OCI-LY1 (cell line): Measurements from ENCODE around the gene LGI2.

ENCODE experiments used
- H2AFZ ChIP-seq: fragments of 200-600 bp; sonication (generic), shearing (Covaris generic); 2 replicates; pipeline ENCODE4 v1.6.0; 2014; ENCODE audit warnings: antibody characterized with exemption, mild to moderate bottlenecking, low read length
- H3F3A ChIP-seq: fragments of 200-600 bp; sonication (generic), shearing (Covaris generic); 2 replicates; pipeline ENCODE4 v1.6.0; 2014; ENCODE audit warnings: mild to moderate bottlenecking, antibody characterized with exemption, low read length, moderate library complexity; ENCODE audit not compliant: insufficient read depth
- H3K27ac ChIP-seq: fragments of 200-600 bp; sonication (generic); 2 replicates; pipeline ENCODE4 v1.5.1; 2014; ENCODE audit warnings: low read length, mixed run types, mild to moderate bottlenecking, low read depth; ENCODE audit not compliant: poor library complexity, severe bottlenecking
- H3K27me3 ChIP-seq: fragments of 200-600 bp; sonication (generic); 2 replicates; pipeline ENCODE4 v1.6.0; 2014; ENCODE audit warnings: antibody characterized with exemption, mild to moderate bottlenecking, low read length, moderate library complexity; ENCODE audit not compliant: insufficient read depth
- H3K36me3 ChIP-seq: fragments of 200-600 bp; sonication (generic); 2 replicates; pipeline ENCODE4 v1.6.1; 2014; ENCODE audit warnings: mild to moderate bottlenecking, antibody characterized with exemption, low read length, moderate library complexity, mixed read lengths; ENCODE audit not compliant: insufficient read depth
- H3K4me1 ChIP-seq: fragments of 200-600 bp; sonication (generic); 2 replicates; pipeline ENCODE4 v1.5.1; 2014; ENCODE audit warnings: mild to moderate bottlenecking, low read length, moderate library complexity; ENCODE audit not compliant: insufficient read depth, severe bottlenecking
- H3K4me2 ChIP-seq: fragments of 200-600 bp; sonication (generic), shearing (Covaris generic); 2 replicates; pipeline ENCODE4 v1.6.1; 2014; ENCODE audit warnings: low read length
- H3K4me3 ChIP-seq: fragments of 200-600 bp; sonication (generic); 2 replicates; pipeline ENCODE4 v1.5.1; 2014; ENCODE audit warnings: low read length, low read depth, mild to moderate bottlenecking, mixed read lengths; ENCODE audit not compliant: poor library complexity, severe bottlenecking
- H3K79me2 ChIP-seq: fragments of 200-600 bp; shearing (Covaris generic); 2 replicates; pipeline ENCODE4 v1.6.1; 2016; ENCODE audit warnings: mixed run types, low read length, mixed read lengths; ENCODE audit not compliant: insufficient read depth
- H3K9ac ChIP-seq: fragments of 200-600 bp; sonication (generic), shearing (Covaris generic); 2 replicates; pipeline ENCODE4 v1.6.1; 2014; ENCODE audit warnings: mild to moderate bottlenecking, low read length, mixed read lengths
- H3K9me2 ChIP-seq: fragments of 200-600 bp; sonication (generic), shearing (Covaris generic); 2 replicates; pipeline ENCODE4 v1.6.1; 2014; ENCODE audit warnings: low read depth, mild to moderate bottlenecking, low read length, mixed read lengths
- H3K9me3 ChIP-seq: fragments of 200-600 bp; shearing (Covaris generic); 2 replicates; pipeline ENCODE4 v1.6.1; 2014; ENCODE audit warnings: low read length, mixed read lengths
- H4K20me1 ChIP-seq: fragments of 200-600 bp; sonication (generic), shearing (Covaris generic); 2 replicates; pipeline ENCODE4 v1.6.0; 2016; ENCODE audit warnings: mild to moderate bottlenecking, low read length; ENCODE audit not compliant: insufficient read depth
- EZH2 ChIP-seq: fragments of 200-600 bp; sonication (generic), shearing (Covaris generic); IDR thresholded peaks from 2 replicates; pipeline ENCODE4 v1.8.0; 2017; ENCODE audit warnings: borderline replicate concordance, mixed run types, mild to moderate bottlenecking, antibody characterized with exemption, low read length, moderate library complexity, mixed read lengths
- TF ChIP-seq, protein P1 (sequence below): fragments of 200-600 bp; sonication (generic), shearing (Covaris generic); IDR thresholded peaks from 2 replicates; pipeline ENCODE4 v1.5.1; 2017; ENCODE audit warnings: mild to moderate bottlenecking, antibody characterized with exemption, low read length, moderate library complexity, mixed read lengths

The LGI2 gene

DNA sequence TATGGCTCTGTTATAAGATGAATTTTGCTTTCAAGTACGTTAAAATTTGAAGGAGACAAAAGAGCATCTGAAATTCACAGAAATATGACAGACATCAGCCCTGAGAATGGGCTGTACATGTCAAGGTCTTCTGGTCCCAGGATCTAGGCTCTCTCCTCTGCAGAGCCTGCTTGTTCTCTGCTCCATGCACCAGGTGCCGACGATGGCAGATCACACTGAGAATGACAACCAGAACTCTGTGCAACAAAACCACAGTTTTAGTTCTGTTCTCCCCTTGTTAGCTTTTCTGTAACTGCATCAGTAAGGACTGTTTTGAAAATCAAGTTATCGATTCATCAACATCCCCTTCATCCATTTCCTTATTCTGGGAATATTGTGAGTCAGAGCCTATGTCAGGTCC, 30.9 kb upstream of the LGI2 start:
- no peaks in the 10 kb centered on the region for H3F3A ChIP-seq
- H3K4me2 ChIP-seq: no peak overlapping the region
- H3K36me3 ChIP-seq: no peaks in the 10 kb centered on the region
- no peak for TF ChIP-seq EZH2
- no peaks in the 10 kb centered on the region for H3K9me3 ChIP-seq
- H3K27me3 ChIP-seq: no peaks in the 10 kb centered on the region
- H4K20me1 ChIP-seq: no peaks in the 10 kb centered on the region
- H3K9ac ChIP-seq: no peak overlapping the region
- H2AFZ ChIP-seq: no peak overlapping the region
- no peak overlapping the region for H3K4me3 ChIP-seq
- H3K4me1 ChIP-seq: no peaks in the 10 kb centered on the region
- no peaks in the 10 kb centered on the region for H3K9me2 ChIP-seq
- H3K79me2 ChIP-seq: no peaks in the 10 kb centered on the region
- H3K27ac ChIP-seq: no peak overlapping the region

DNA sequence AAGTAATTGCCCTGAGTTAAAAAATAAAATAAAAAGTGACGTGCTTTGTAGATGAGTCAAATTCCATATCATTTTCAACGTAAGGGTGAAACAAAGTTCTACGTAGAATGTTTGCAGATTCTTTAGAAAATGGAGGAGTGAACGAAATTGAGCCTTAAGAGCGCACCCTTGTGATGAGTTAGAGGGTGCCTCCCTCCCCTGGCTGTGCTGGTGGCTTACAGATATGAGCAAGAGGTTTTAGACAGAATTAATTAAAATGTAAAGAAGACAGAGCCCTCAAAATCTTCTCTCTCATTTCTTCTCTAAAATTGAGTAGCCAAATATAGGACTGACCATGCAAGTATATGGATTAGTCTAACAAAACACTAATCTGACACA, 30.2 kb upstream of the LGI2 start:
- Histone ChIP-seq H3K9ac (no peak overlapping the region), H3K27ac (no peak overlapping the region), H4K20me1 (no peaks in the 10 kb centered on the region), H3K27me3 (no peaks in the 10 kb centered on the region), H3K9me3 (no peaks in the 10 kb centered on the region), H2AFZ (no peak overlapping the region), H3K36me3 (no peaks in the 10 kb centered on the region), H3K9me2 (no peaks in the 10 kb centered on the region), H3K4me1 (no peaks in the 10 kb centered on the region), H3K79me2 (no peaks in the 10 kb centered on the region), H3F3A (no peaks in the 10 kb centered on the region), H3K4me3 (no peak overlapping the region), H3K4me2 (no peak overlapping the region)
- no peak for TF ChIP-seq EZH2
- TF ChIP-seq, protein P1, sequence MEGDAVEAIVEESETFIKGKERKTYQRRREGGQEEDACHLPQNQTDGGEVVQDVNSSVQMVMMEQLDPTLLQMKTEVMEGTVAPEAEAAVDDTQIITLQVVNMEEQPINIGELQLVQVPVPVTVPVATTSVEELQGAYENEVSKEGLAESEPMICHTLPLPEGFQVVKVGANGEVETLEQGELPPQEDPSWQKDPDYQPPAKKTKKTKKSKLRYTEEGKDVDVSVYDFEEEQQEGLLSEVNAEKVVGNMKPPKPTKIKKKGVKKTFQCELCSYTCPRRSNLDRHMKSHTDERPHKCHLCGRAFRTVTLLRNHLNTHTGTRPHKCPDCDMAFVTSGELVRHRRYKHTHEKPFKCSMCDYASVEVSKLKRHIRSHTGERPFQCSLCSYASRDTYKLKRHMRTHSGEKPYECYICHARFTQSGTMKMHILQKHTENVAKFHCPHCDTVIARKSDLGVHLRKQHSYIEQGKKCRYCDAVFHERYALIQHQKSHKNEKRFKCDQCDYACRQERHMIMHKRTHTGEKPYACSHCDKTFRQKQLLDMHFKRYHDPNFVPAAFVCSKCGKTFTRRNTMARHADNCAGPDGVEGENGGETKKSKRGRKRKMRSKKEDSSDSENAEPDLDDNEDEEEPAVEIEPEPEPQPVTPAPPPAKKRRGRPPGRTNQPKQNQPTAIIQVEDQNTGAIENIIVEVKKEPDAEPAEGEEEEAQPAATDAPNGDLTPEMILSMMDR: no peak

DNA sequence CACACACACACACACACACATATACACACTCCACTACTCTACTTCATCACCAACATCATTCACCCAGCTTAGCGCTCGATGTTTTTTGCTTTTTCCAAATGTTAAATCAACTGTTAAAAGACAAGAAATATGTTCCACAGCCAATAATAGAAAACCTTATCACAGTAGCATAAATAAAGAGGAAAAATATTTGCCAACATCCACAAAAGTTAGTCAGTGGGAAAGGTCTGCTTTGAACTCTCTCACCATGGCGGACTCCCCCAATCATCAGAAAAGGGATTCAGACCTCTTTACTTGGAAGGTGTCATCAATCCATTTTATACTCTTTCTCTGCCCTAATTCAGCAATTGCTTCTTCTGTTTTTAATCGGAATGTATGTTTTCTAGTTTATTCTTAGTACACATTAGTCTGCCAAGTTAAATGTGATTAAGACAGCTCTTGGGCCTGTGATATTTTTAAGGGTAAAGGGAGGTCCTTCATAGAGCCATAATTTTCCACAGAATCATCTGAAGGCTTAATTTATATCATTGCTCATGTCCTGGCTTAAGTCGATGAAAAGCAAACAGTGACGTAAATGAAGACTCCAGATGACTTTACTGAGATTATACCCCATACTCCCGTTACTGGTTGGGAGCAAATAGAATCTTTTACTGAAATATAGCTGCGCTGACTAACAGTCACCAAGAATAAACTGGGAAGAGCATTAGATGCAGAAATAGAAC, 29.7 kb upstream of the LGI2 start:
- Histone ChIP-seq H3K27ac (no peak overlapping the region), H3K9me2 (no peaks in the 10 kb centered on the region), H3K4me3 (no peak overlapping the region), H3K79me2 (no peaks in the 10 kb centered on the region), H3F3A (no peaks in the 10 kb centered on the region), H3K27me3 (no peaks in the 10 kb centered on the region), H3K36me3 (no peaks in the 10 kb centered on the region), H3K9me3 (no peaks in the 10 kb centered on the region), H3K4me1 (no peaks in the 10 kb centered on the region), H3K9ac (no peak overlapping the region), H2AFZ (no peak overlapping the region), H4K20me1 (no peaks in the 10 kb centered on the region), H3K4me2 (no peak overlapping the region)
- TF ChIP-seq, protein P1: no peak
- no peak for TF ChIP-seq EZH2

DNA sequence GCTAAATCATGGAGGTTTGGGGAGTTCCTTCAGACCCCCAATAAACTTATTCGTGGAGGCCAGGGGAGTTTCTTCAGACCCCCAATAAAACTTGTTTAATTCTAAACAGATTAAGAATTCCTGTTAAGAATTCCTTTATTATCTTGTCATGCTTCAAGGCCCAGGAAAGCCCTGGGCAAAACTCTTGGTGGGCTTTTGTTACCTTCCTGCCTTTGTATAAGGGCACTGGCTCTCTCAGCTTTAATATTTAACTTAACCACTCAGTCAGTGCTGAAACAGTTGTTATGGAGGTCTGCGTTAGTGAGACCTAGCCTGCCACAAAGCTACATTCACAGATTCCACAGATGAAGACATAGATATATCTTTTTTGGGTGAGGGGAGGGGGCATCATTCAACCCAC, 29.0 kb upstream of the LGI2 start:
- Histone ChIP-seq H3K4me1 (no peaks in the 10 kb centered on the region), H3K9ac (no peak overlapping the region), H3F3A (no peaks in the 10 kb centered on the region), H3K4me3 (no peak overlapping the region), H3K36me3 (no peaks in the 10 kb centered on the region), H3K9me3 (no peaks in the 10 kb centered on the region), H3K4me2 (no peak overlapping the region), H2AFZ (no peak overlapping the region), H3K79me2 (no peaks in the 10 kb centered on the region), H4K20me1 (no peaks in the 10 kb centered on the region), H3K27me3 (no peaks in the 10 kb centered on the region), H3K27ac (no peak overlapping the region), H3K9me2 (no peaks in the 10 kb centered on the region)
- TF ChIP-seq, protein P1: no peak
- no peak for TF ChIP-seq EZH2
